Activated CD4-positive, alpha-beta T cell treated with anti-CD3 and anti-CD28 coated beads, Interleukin-2, amount 10 ng/mL, durations not matched to agents 24 days and 14 days (primary cell): ENCODE results near the gene SPINDOC. TPM values are rescaled to one million over a fixed set of nuclear protein-coding genes. Genes with fewer than 3 reads are reported as not detected.
"Not testable (repeated sequence)": the region's sequence is repeated elsewhere in the genome, so short reads cannot be mapped to it uniquely, and the experiment has no call there.

ENCODE experiments used
- DNase-seq: peaks from one replicate; pipeline ENCODE4 v3.0.0; 2022
- H3K27ac Mint-ChIP-seq: one replicate; pipeline ENCODE4 v1.8.0; 2022; ENCODE audit warnings: mild to moderate bottlenecking, mixed read lengths
- H3K27me3 Mint-ChIP-seq: one replicate; pipeline ENCODE4 v1.8.0; 2022; ENCODE audit warnings: mixed read lengths
- H3K36me3 Mint-ChIP-seq: one replicate; pipeline ENCODE4 v1.8.0; 2022; ENCODE audit warnings: low read depth, mild to moderate bottlenecking, mixed read lengths
- H3K4me1 Mint-ChIP-seq: one replicate; pipeline ENCODE4 v1.8.0; 2021; ENCODE audit warnings: mixed read lengths
- H3K4me3 Mint-ChIP-seq: one replicate; pipeline ENCODE4 v1.8.0; 2022; ENCODE audit warnings: mild to moderate bottlenecking, moderate library complexity, mixed read lengths
- H3K9me3 Mint-ChIP-seq: one replicate; pipeline ENCODE4 v1.8.0; 2021; ENCODE audit warnings: mixed read lengths
- intact Hi-C: fragments of 100-400 bp; cut with micrococcal nuclease; formaldehyde crosslinking; loops from one replicate; pipeline ENCODE4 v1.15.1; 2023
- total RNA-seq: library from RNA; stranded (reverse); gene quantifications from 2 replicates; pipeline ENCODE4 v1.2.3, GENCODE V29; 2022

Gene SPINDOC
- total RNA-seq, 1 donor from 2014 or later = 65.8 TPM

GRCh38 chr11:63845303-63845702 lies 32.0 kb downstream of the SPINDOC start:
- no peaks in the 10 kb centered on the region for H3K27me3 Mint-ChIP-seq
- H3K9me3 Mint-ChIP-seq = no peaks in the 10 kb centered on the region
- peaks cover 41% of the 10 kb centered on the region for H3K36me3 Mint-ChIP-seq
- no peak overlapping the region for H3K27ac Mint-ChIP-seq
- H3K4me1 Mint-ChIP-seq = peaks cover 66% of the 10 kb centered on the region
- H3K4me3 Mint-ChIP-seq = no peak overlapping the region
- DNase-seq = no peak
- intact Hi-C loops = no loop called here

GRCh38 chr11:63845911-63846310 lies 32.7 kb downstream of the SPINDOC start:
- H3K4me1 Mint-ChIP-seq = peaks cover 65% of the 10 kb centered on the region
- H3K27ac Mint-ChIP-seq = no peak overlapping the region
- peaks cover 40% of the 10 kb centered on the region for H3K36me3 Mint-ChIP-seq
- no peaks in the 10 kb centered on the region for H3K27me3 Mint-ChIP-seq
- intact Hi-C loops = no loop called here
- H3K4me3 Mint-ChIP-seq = no peak overlapping the region
- no peaks in the 10 kb centered on the region for H3K9me3 Mint-ChIP-seq
- no peak for DNase-seq

- no peak overlapping the region for H3K4me3 Mint-ChIP-seq
- peaks cover 43% of the 10 kb centered on the region for H3K36me3 Mint-ChIP-seq
- H3K27ac Mint-ChIP-seq = no peak overlapping the region
- intact Hi-C loops = no loop called here
- H3K27me3 Mint-ChIP-seq = no peaks in the 10 kb centered on the region
- DNase-seq = no peak
- no peaks in the 10 kb centered on the region for H3K9me3 Mint-ChIP-seq
- peaks cover 65% of the 10 kb centered on the region for H3K4me1 Mint-ChIP-seq
These were observed 33.6 kb downstream of the SPINDOC start for GRCh38 chr11:63846897-63847296.

GRCh38 chr11:63847363-63847762 lies 34.1 kb downstream of the SPINDOC start:
- H3K36me3 Mint-ChIP-seq = peaks cover 42% of the 10 kb centered on the region
- intact Hi-C loops = no loop called here
- no peak overlapping the region for H3K27ac Mint-ChIP-seq
- no peaks in the 10 kb centered on the region for H3K27me3 Mint-ChIP-seq
- no peak overlapping the region for H3K4me3 Mint-ChIP-seq
- no peak for DNase-seq
- H3K4me1 Mint-ChIP-seq = peaks cover 66% of the 10 kb centered on the region
- H3K9me3 Mint-ChIP-seq = no peaks in the 10 kb centered on the region

- Mint-ChIP-seq H3K27ac (no peak overlapping the region), H3K27me3 (no peaks in the 10 kb centered on the region), H3K36me3 (peaks cover 36% of the 10 kb centered on the region), H3K4me1 (peaks cover 55% of the 10 kb centered on the region), H3K4me3 (no peak overlapping the region), H3K9me3 (no peaks in the 10 kb centered on the region)
- intact Hi-C loops = no loop called here
- no peak for DNase-seq
These were observed 36.4 kb downstream of the SPINDOC start for GRCh38 chr11:63849691-63850090.

GRCh38 chr11:63850920-63851319 lies 37.7 kb downstream of the SPINDOC start:
- Mint-ChIP-seq H3K9me3 (no peaks in the 10 kb centered on the region), H3K27ac (peak overlapping the region; percentile 72), H3K4me1 (peaks cover 53% of the 10 kb centered on the region), H3K27me3 (no peaks in the 10 kb centered on the region), H3K36me3 (peaks cover 38% of the 10 kb centered on the region), H3K4me3 (peak overlapping the region; percentile 81)
- no peak for DNase-seq
- intact Hi-C loops = no loop called here

- H3K4me1 Mint-ChIP-seq = peaks cover 51% of the 10 kb centered on the region
- peaks cover 36% of the 10 kb centered on the region for H3K36me3 Mint-ChIP-seq
- DNase-seq = no peak
- H3K27ac Mint-ChIP-seq = peak overlapping the region; percentile 72
- H3K27me3 Mint-ChIP-seq = no peaks in the 10 kb centered on the region
- H3K4me3 Mint-ChIP-seq = peak overlapping the region; percentile 81
- no peaks in the 10 kb centered on the region for H3K9me3 Mint-ChIP-seq
- intact Hi-C loops = no loop called here
These were observed 38.1 kb downstream of the SPINDOC start for GRCh38 chr11:63851364-63851763.

- no peaks in the 10 kb centered on the region for H3K9me3 Mint-ChIP-seq
- H3K4me1 Mint-ChIP-seq = peaks cover 43% of the 10 kb centered on the region
- intact Hi-C loops = no loop called here
- DNase-seq = no peak
- H3K27ac Mint-ChIP-seq = no peak overlapping the region
- peaks cover 32% of the 10 kb centered on the region for H3K36me3 Mint-ChIP-seq
- H3K4me3 Mint-ChIP-seq = no peak overlapping the region
- no peaks in the 10 kb centered on the region for H3K27me3 Mint-ChIP-seq
These were observed 40.2 kb downstream of the SPINDOC start for GRCh38 chr11:63853476-63853875.

- Mint-ChIP-seq H3K36me3 (peaks cover 29% of the 10 kb centered on the region), H3K4me3 (no peak overlapping the region), H3K27me3 (no peaks in the 10 kb centered on the region), H3K27ac (no peak overlapping the region), H3K4me1 (peaks cover 38% of the 10 kb centered on the region), H3K9me3 (no peaks in the 10 kb centered on the region)
- intact Hi-C loops = no loop called here
- DNase-seq = no peak
These were observed 41.4 kb downstream of the SPINDOC start for GRCh38 chr11:63854696-63855095.

GRCh38 chr11:63855975-63856374 lies 42.7 kb downstream of the SPINDOC start:
- Mint-ChIP-seq H3K27ac (no peak overlapping the region), H3K36me3 (peaks cover 30% of the 10 kb centered on the region), H3K27me3 (no peaks in the 10 kb centered on the region), H3K9me3 (no peaks in the 10 kb centered on the region), H3K4me3 (no peak overlapping the region), H3K4me1 (peaks cover 32% of the 10 kb centered on the region)
- intact Hi-C loops = no loop called here
- DNase-seq = no peak

- peaks cover 26% of the 10 kb centered on the region for H3K36me3 Mint-ChIP-seq
- H3K4me3 Mint-ChIP-seq = no peak overlapping the region
- H3K27me3 Mint-ChIP-seq = no peaks in the 10 kb centered on the region
- H3K4me1 Mint-ChIP-seq = peaks cover 31% of the 10 kb centered on the region
- intact Hi-C loops = no loop called here
- no peak overlapping the region for H3K27ac Mint-ChIP-seq
- H3K9me3 Mint-ChIP-seq = no peaks in the 10 kb centered on the region
- no peak for DNase-seq
These were observed 45.6 kb downstream of the SPINDOC start for GRCh38 chr11:63858628-63859550.

GRCh38 chr11:63862923-63863322 lies 49.7 kb downstream of the SPINDOC start:
- Mint-ChIP-seq H3K4me1 (peaks cover 43% of the 10 kb centered on the region), H3K9me3 (no peaks in the 10 kb centered on the region), H3K36me3 (peaks cover 27% of the 10 kb centered on the region), H3K27ac (peak overlapping the region; percentile 82), H3K4me3 (no peak overlapping the region), H3K27me3 (no peaks in the 10 kb centered on the region)
- intact Hi-C loops = no loop called here
- peak; percentile 70 for DNase-seq

- peaks cover 47% of the 10 kb centered on the region for H3K4me1 Mint-ChIP-seq
- H3K36me3 Mint-ChIP-seq = peaks cover 31% of the 10 kb centered on the region
- H3K4me3 Mint-ChIP-seq, DNase-seq, intact Hi-C loops, H3K27me3 Mint-ChIP-seq, H3K27ac Mint-ChIP-seq, H3K9me3 Mint-ChIP-seq: not testable (repeated sequence)
These were observed 50.4 kb downstream of the SPINDOC start for GRCh38 chr11:63863620-63864019.

GRCh38 chr11:63866211-63866610 lies 53.0 kb downstream of the SPINDOC start:
- intact Hi-C loops = loop anchor here (1.0 kb wide), 1 partner anchor 26 kb away; no protein-coding TSS in a partner anchor
- H3K9me3 Mint-ChIP-seq = no peaks in the 10 kb centered on the region
- H3K4me1 Mint-ChIP-seq = peaks cover 63% of the 10 kb centered on the region
- DNase-seq = peak; percentile 89
- H3K36me3 Mint-ChIP-seq = peaks cover 29% of the 10 kb centered on the region
- peak overlapping the region; percentile 54 for H3K27ac Mint-ChIP-seq
- H3K27me3 Mint-ChIP-seq = no peaks in the 10 kb centered on the region
- peak overlapping the region; percentile 64 for H3K4me3 Mint-ChIP-seq
